ENCODE data around the gene CCL25.

GRCh38 chr19:8109890-8110662 lies 57.5 kb downstream of the CCL25 start:
- TF ChIP-seq POLR2AphosphoS5 (IDR thresholded peaks at IDR 0.05) (no peak), CTCF (IDR thresholded peaks at IDR 0.05) (no peak)

All from suprapubic skin (tissue), 3 donors.